NCI-H2171 (cell line): ENCODE measurements around the gene MTA2.
"Not testable (repeated sequence)": the region's sequence is repeated elsewhere in the genome, so short reads cannot be mapped to it uniquely, and the experiment has no call there.

ENCODE experiments used
- DNase-seq: peaks from one replicate; lab custom pipeline; 2025; lab: John Stamatoyannopoulos, UW

Gene MTA2

GRCh38 chr11:62601372-62602140 lies at the start of gene MTA2:
Gene MTA2 (minus strand): TSS chr11:62601865. CDS start chr11:62601450, 415 bp downstream.
- peak; percentile 97 for DNase-seq

GRCh38 chr11:62650283-62650682 lies 48.6 kb upstream of the MTA2 start:
- DNase-seq, result not testable (repeated sequence)

- no peak for DNase-seq
Measured at GRCh38 chr11:62649486-62649885, 47.8 kb upstream of the MTA2 start.

GRCh38 chr11:62648967-62649364 lies 47.3 kb upstream of the MTA2 start:
- DNase-seq, result no peak

- no peak for DNase-seq
Measured at GRCh38 chr11:62648185-62648966, 46.7 kb upstream of the MTA2 start.

- no peak for DNase-seq
Measured at GRCh38 chr11:62647609-62648005, 45.9 kb upstream of the MTA2 start.

GRCh38 chr11:62646825-62647608 lies 45.4 kb upstream of the MTA2 start:
- DNase-seq, result no peak

- peak; percentile 99 for DNase-seq
Measured at GRCh38 chr11:62645946-62646824, 44.5 kb upstream of the MTA2 start, which contains the start of gene GANAB. Gene GANAB (minus strand): TSS chr11:62646613. CDS start chr11:62646599, 14 bp downstream.

- DNase-seq, result no peak
Measured at GRCh38 chr11:62645671-62645945, 43.9 kb upstream of the MTA2 start.

GRCh38 chr11:62644220-62644619 lies 42.6 kb upstream of the MTA2 start:
- DNase-seq, result no peak

- no peak for DNase-seq
Measured at GRCh38 chr11:62632492-62632891, 30.8 kb upstream of the MTA2 start.

GRCh38 chr11:62627713-62628112 lies 26.0 kb upstream of the MTA2 start:
- no peak for DNase-seq

- DNase-seq, result no peak
Measured at GRCh38 chr11:62622476-62623089, 20.9 kb upstream of the MTA2 start.

- DNase-seq, result peak; percentile 96
Measured at GRCh38 chr11:62621567-62622470, 20.2 kb upstream of the MTA2 start, which contains the start of gene B3GAT3. Gene B3GAT3 (minus strand): TSS chr11:62621986. CDS start chr11:62621947, 39 bp downstream.

GRCh38 chr11:62621027-62621566 lies 19.4 kb upstream of the MTA2 start:
- DNase-seq, result no peak

- DNase-seq, result not testable (repeated sequence)
Measured at GRCh38 chr11:62616957-62617356, 15.3 kb upstream of the MTA2 start.

- DNase-seq, result no peak
Measured at GRCh38 chr11:62615521-62615920, 13.9 kb upstream of the MTA2 start.

GRCh38 chr11:62614275-62614674 lies 12.6 kb upstream of the MTA2 start:
- DNase-seq, result no peak

GRCh38 chr11:62613291-62613778 lies 11.7 kb upstream of the MTA2 start:
- no peak for DNase-seq
